Measurements from ENCODE around the gene HARS1. TPM values are rescaled to one million over a fixed set of nuclear protein-coding genes. Genes with fewer than 3 reads are reported as not detected.

Gene HARS1
- total and polyA plus RNA-seq, 2 of the 13 experiments (the other 11 are each of a cell fraction or from before 2014, with no cell fraction given) = 36.9 to 66.2 TPM

- TF ChIP-seq ZFP36 (IDR thresholded peaks at IDR 0.05; ENCODE audit: borderline replicate concordance, low read depth, low read length, partially characterized antibody) (no peak), PLRG1 (conservative IDR thresholded peaks at IDR 0.05) (no peak), IRF1 (CRISPR knock-in tag; IDR thresholded peaks at IDR 0.05; ENCODE audit: low read depth) (no peak), MXI1 (IDR thresholded peaks at IDR 0.05; ENCODE audit: borderline replicate concordance, low read depth, low read length) (peak; percentile 85; the same call in 2 of the 3 replicates), NCOA2 (CRISPR knock-in tag; IDR thresholded peaks at IDR 0.05) (no peak; the same call in none of the 2 replicates), ATM (IDR thresholded peaks at IDR 0.05; ENCODE audit: borderline replicate concordance) (no peak), EZH2 (conservative IDR thresholded peaks at IDR 0.05; ENCODE audit: low read depth, low read length) (no peak), PHF8 (CRISPR knock-in tag; IDR thresholded peaks at IDR 0.05) (peak; percentile 93), SMAD1 (CRISPR knock-in tag; IDR thresholded peaks at IDR 0.05; ENCODE audit: borderline replicate concordance, low read depth) (peak; percentile 53; the same call in 1 of the 2 replicates), ESRRA (CRISPR knock-in tag; IDR thresholded peaks at IDR 0.05; ENCODE audit: low read depth) (no peak; the same call in 1 of the 2 replicates), SCMH1 (CRISPR knock-in tag; IDR thresholded peaks at IDR 0.05; ENCODE audit: borderline replicate concordance) (no peak), ARNTL (CRISPR knock-in tag; IDR thresholded peaks at IDR 0.05) (no peak), ZNF557 (CRISPR knock-in tag; IDR thresholded peaks at IDR 0.05) (no peak), XRCC5 (optimal IDR thresholded peaks at IDR 0.05; ENCODE audit: low read length) (peak; percentile 68), KDM5B (CRISPR knock-in tag; IDR thresholded peaks at IDR 0.05; ENCODE audit: borderline replicate concordance) (peak; percentile 91), NFYC (CRISPR knock-in tag; IDR thresholded peaks at IDR 0.05) (peak; percentile 14; the same call in 1 of the 2 replicates)
- TF ChIP-seq, protein P1, sequence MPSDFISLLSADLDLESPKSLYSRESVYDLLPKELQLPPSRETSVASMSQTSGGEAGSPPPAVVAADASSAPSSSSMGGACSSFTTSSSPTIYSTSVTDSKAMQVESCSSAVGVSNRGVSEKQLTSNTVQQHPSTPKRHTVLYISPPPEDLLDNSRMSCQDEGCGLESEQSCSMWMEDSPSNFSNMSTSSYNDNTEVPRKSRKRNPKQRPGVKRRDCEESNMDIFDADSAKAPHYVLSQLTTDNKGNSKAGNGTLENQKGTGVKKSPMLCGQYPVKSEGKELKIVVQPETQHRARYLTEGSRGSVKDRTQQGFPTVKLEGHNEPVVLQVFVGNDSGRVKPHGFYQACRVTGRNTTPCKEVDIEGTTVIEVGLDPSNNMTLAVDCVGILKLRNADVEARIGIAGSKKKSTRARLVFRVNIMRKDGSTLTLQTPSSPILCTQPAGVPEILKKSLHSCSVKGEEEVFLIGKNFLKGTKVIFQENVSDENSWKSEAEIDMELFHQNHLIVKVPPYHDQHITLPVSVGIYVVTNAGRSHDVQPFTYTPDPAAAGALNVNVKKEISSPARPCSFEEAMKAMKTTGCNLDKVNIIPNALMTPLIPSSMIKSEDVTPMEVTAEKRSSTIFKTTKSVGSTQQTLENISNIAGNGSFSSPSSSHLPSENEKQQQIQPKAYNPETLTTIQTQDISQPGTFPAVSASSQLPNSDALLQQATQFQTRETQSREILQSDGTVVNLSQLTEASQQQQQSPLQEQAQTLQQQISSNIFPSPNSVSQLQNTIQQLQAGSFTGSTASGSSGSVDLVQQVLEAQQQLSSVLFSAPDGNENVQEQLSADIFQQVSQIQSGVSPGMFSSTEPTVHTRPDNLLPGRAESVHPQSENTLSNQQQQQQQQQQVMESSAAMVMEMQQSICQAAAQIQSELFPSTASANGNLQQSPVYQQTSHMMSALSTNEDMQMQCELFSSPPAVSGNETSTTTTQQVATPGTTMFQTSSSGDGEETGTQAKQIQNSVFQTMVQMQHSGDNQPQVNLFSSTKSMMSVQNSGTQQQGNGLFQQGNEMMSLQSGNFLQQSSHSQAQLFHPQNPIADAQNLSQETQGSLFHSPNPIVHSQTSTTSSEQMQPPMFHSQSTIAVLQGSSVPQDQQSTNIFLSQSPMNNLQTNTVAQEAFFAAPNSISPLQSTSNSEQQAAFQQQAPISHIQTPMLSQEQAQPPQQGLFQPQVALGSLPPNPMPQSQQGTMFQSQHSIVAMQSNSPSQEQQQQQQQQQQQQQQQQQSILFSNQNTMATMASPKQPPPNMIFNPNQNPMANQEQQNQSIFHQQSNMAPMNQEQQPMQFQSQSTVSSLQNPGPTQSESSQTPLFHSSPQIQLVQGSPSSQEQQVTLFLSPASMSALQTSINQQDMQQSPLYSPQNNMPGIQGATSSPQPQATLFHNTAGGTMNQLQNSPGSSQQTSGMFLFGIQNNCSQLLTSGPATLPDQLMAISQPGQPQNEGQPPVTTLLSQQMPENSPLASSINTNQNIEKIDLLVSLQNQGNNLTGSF (CRISPR knock-in tag; IDR thresholded peaks at IDR 0.05) = no peak
- TF ChIP-seq, protein P2, sequence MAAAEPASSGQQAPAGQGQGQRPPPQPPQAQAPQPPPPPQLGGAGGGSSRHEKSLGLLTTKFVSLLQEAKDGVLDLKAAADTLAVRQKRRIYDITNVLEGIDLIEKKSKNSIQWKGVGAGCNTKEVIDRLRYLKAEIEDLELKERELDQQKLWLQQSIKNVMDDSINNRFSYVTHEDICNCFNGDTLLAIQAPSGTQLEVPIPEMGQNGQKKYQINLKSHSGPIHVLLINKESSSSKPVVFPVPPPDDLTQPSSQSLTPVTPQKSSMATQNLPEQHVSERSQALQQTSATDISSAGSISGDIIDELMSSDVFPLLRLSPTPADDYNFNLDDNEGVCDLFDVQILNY (CRISPR knock-in tag; conservative IDR thresholded peaks at IDR 0.05) = no peak
- TF ChIP-seq, protein P3, sequence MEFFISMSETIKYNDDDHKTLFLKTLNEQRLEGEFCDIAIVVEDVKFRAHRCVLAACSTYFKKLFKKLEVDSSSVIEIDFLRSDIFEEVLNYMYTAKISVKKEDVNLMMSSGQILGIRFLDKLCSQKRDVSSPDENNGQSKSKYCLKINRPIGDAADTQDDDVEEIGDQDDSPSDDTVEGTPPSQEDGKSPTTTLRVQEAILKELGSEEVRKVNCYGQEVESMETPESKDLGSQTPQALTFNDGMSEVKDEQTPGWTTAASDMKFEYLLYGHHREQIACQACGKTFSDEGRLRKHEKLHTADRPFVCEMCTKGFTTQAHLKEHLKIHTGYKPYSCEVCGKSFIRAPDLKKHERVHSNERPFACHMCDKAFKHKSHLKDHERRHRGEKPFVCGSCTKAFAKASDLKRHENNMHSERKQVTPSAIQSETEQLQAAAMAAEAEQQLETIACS (CRISPR knock-in tag; IDR thresholded peaks at IDR 0.05) = no peak
These were observed 26.6 kb downstream of the HARS1 start, which contains the start of gene WDR55 (continued) for GRCh38 chr5:140664359-140665119.
